GM12878 (cell line): ENCODE measurements around the gene PDZD2. TPM values are rescaled to one million over a fixed set of nuclear protein-coding genes. Genes with fewer than 3 reads are reported as not detected.
"Not testable (repeated sequence)": the region's sequence is repeated elsewhere in the genome, so short reads cannot be mapped to it uniquely, and the experiment has no call there.

Experiments
- ATAC-seq: fragments of 200-7000 bp; cut with Tn5 transposase; 3 replicates; pipeline ENCODE4 v1.9.1; 2020; ENCODE audit warnings: mild to moderate bottlenecking, moderate library complexity
- BruUV-seq: library from RNA; stranded (reverse); fragments of 400-500 nt; replicated peaks from 2 replicates; lab custom pipeline; 2021; lab: Mats Ljungman, UMichigan
- CTCF ChIA-PET: fragments of 300-600 bp; sonication (Branson Sonifier 250); formaldehyde crosslinking; extraction: SDS; loops from one replicate; lab custom pipeline; 2021; ENCODE audit warnings: inconsistent platforms; lab: Yijun Ruan, JAX
- POLR2A ChIA-PET: fragments of 350-600 bp; formaldehyde crosslinking; extraction: SDS; loops from one replicate; lab custom pipeline; 2021; ENCODE audit warnings: inconsistent platforms; lab: Charles Lee
- RAD21 ChIA-PET: fragments of 300-600 bp; sonication (Branson Sonifier 250); formaldehyde crosslinking; loops from one replicate; lab custom pipeline; 2023; ENCODE audit warnings: antibody characterized with exemption; ENCODE audit not compliant: unreplicated experiment; lab: Charles Lee
- SMC1A ChIA-PET: fragments of 300-600 bp; sonication (Branson Sonifier 250); formaldehyde crosslinking; loops from one replicate; lab custom pipeline; 2023; ENCODE audit not compliant: unreplicated experiment, uncharacterized antibody; lab: Charles Lee
- DNase-seq: peaks from one replicate; pipeline ENCODE4 v3.0.0-alpha.2; 2011; ENCODE audit warnings: low read depth, low spot score
- FAIRE-seq: peaks from 3 replicates; lab custom pipeline; 2011; peaks lifted over from hg19 to GRCh38; lab: Jason Lieb, UNC
- H2AFZ ChIP-seq: 2 replicates; pipeline ENCODE4 v1.6.0; 2011; ENCODE audit warnings: low read depth, low read length, control low read depth; ENCODE audit not compliant: control insufficient read depth
- H3K27ac ChIP-seq: 2 replicates; pipeline ENCODE4 v1.5.1; 2011; ENCODE audit warnings: control low read depth; ENCODE audit not compliant: control insufficient read depth, insufficient read depth
- H3K27me3 ChIP-seq, 2 experiments: replicated peaks in 1 of 2; 2 replicates each; pipeline versions ENCODE4 v1.6.0 to v1.6.1; 2011; ENCODE audit warnings: low read length in 1 of 2; ENCODE audit not compliant: control insufficient read depth in 2 of 2, insufficient read depth in 2 of 2
- H3K36me3 ChIP-seq, 2 experiments: 2 replicates each; pipeline ENCODE4 v1.5.1; 2011; ENCODE audit warnings: low read length in 1 of 2; ENCODE audit not compliant: control insufficient read depth in 2 of 2, insufficient read depth in 2 of 2
- H3K4me1 ChIP-seq: 2 replicates; pipeline ENCODE4 v1.6.1; 2011; ENCODE audit warnings: mild to moderate bottlenecking, low read length, moderate library complexity, mixed read lengths; ENCODE audit not compliant: control insufficient read depth, insufficient read depth
- H3K4me2 ChIP-seq: 2 replicates; pipeline ENCODE4 v1.6.0; 2011; ENCODE audit warnings: control low read depth; ENCODE audit not compliant: control insufficient read depth, insufficient read depth
- H3K4me3 ChIP-seq: fragments of 200-600 bp; sonication (generic); 2 replicates; pipeline ENCODE4 v1.5.1; 2016
- H3K79me2 ChIP-seq: 2 replicates; pipeline ENCODE4 v1.6.0; 2011; ENCODE audit warnings: low read length; ENCODE audit not compliant: control insufficient read depth, insufficient read depth
- H3K9ac ChIP-seq: 2 replicates; pipeline ENCODE4 v1.8.0; 2011; ENCODE audit warnings: low read length, control low read depth, mixed read lengths; ENCODE audit not compliant: control insufficient read depth, insufficient read depth
- H3K9me3 ChIP-seq: replicated peaks from 3 replicates; pipeline ENCODE4 v1.5.1; 2011; ENCODE audit warnings: mild to moderate bottlenecking, low read length; ENCODE audit not compliant: control insufficient read depth, insufficient read depth
- H4K20me1 ChIP-seq: 2 replicates; pipeline ENCODE4 v1.6.0; 2011; ENCODE audit not compliant: control insufficient read depth, insufficient read depth
- ETV6 ChIP-seq, 2 experiments: fragments of 450-650 bp in 1 of 2; IDR thresholded peaks in 1 of 2; conservative IDR thresholded peaks in 1 of 2; 2 replicates each; pipeline ENCODE4 v1.6.1; 2014; ENCODE audit warnings: antibody characterized with exemption in 1 of 2, borderline replicate concordance in 1 of 2, low read depth in 1 of 2, mild to moderate bottlenecking in 1 of 2, moderate library complexity in 1 of 2
- JUNB ChIP-seq: IDR thresholded peaks from 2 replicates; pipeline ENCODE4 v1.6.1; 2016; ENCODE audit warnings: antibody characterized with exemption, mild to moderate bottlenecking
- MTA2 ChIP-seq: fragments of 450-650 bp; IDR thresholded peaks from 2 replicates; pipeline ENCODE4 v1.6.1; 2016; ENCODE audit warnings: low read depth, mild to moderate bottlenecking, moderate library complexity
- NBN ChIP-seq: fragments of 450-650 bp; IDR thresholded peaks from 2 replicates; pipeline ENCODE4 v1.6.1; 2016
- POLR2AphosphoS2 ChIP-seq: IDR thresholded peaks from 2 replicates; pipeline ENCODE4 v1.6.1; 2011; ENCODE audit warnings: low read depth, mild to moderate bottlenecking, low read length, improper control_type of control experiment, moderate library complexity
- TCF12 ChIP-seq: IDR thresholded peaks from 2 replicates; pipeline ENCODE4 v1.6.1; 2011; ENCODE audit warnings: low read depth, mild to moderate bottlenecking, low read length
- WRNIP1 ChIP-seq: IDR thresholded peaks from 2 replicates; pipeline ENCODE4 v1.6.1; 2011; ENCODE audit warnings: low read depth, low read length, improper control_type of control experiment, borderline replicate concordance
- YBX1 ChIP-seq: fragments of 450-650 bp; IDR thresholded peaks from 2 replicates; pipeline ENCODE4 v1.6.1; 2016; ENCODE audit warnings: antibody characterized with exemption
- YY1 ChIP-seq: IDR thresholded peaks from 2 replicates; pipeline ENCODE4 v1.6.1; 2011; ENCODE audit warnings: low read depth, mild to moderate bottlenecking, low read length
- WGBS: methylation state at CpG from one replicate; pipeline ENCODE4 v1.1.6; 2016; ENCODE audit warnings: low lambda C conversion rate; ENCODE audit not compliant: insufficient replicate concordance, insufficient coverage; ENCODE audit errors: missing lambda C conversion rate; 5-methylcytosine and 5-hydroxymethylcytosine counted together
- in situ Hi-C: fragments of 300-500 bp; cut with MboI; formaldehyde crosslinking; loops from 9 replicates; pipeline ENCODE4 v1.14.3; 2018; ENCODE audit warnings: mixed read lengths
- intact Hi-C: fragments of 100-400 bp; cut with micrococcal nuclease; formaldehyde crosslinking; loops from one replicate; pipeline ENCODE4 v1.14.2; 2022; ENCODE audit not compliant: unreplicated experiment
- polyA plus RNA-seq, 11 experiments: library from polyadenylated mRNA; depleted of rRNA in 4 of 11; unstranded in 6 of 11; stranded (reverse) in 5 of 11; fragments of >200 nt; fragmentation: Nextera tagmentation in 4 of 11; fragmentation: Illumina TruSeq in 1 of 11; extraction: Ambion mirVana in 4 of 11; extraction: Trizol in 1 of 11; gene quantifications; 1 replicate in 1 of 11; 2 replicates in 10 of 11; pipeline versions ENCODE4 v1.2.1 to v1.2.3, GENCODE V29; 2011 to 2016; ENCODE audit warnings: inconsistent platforms in 2 of 11, missing spikeins in 2 of 11, low read depth in 1 of 11
- total RNA-seq, 4 experiments: library from RNA; depleted of rRNA in 3 of 4; stranded (reverse); fragments of >200 nt in 3 of 4; fragmentation: Illumina TruSeq in 1 of 4; extraction: Trizol in 1 of 4; gene quantifications; 2 replicates each; pipeline versions ENCODE4 v1.2.1 to v1.2.3, GENCODE V29; 2013 to 2021
- TF ChIP-seq, protein P1 (sequence below): fragments of 450-650 bp; IDR thresholded peaks from 2 replicates; pipeline ENCODE4 v1.6.1; 2016; ENCODE audit warnings: mild to moderate bottlenecking

The PDZD2 gene
- total and polyA plus RNA-seq, 10 of the 15 experiments (the other 5 are each of a cell fraction or from before 2014, with no cell fraction given), result 0.01 to 0.58 (median 0.29) TPM; not detected in 3

DNA sequence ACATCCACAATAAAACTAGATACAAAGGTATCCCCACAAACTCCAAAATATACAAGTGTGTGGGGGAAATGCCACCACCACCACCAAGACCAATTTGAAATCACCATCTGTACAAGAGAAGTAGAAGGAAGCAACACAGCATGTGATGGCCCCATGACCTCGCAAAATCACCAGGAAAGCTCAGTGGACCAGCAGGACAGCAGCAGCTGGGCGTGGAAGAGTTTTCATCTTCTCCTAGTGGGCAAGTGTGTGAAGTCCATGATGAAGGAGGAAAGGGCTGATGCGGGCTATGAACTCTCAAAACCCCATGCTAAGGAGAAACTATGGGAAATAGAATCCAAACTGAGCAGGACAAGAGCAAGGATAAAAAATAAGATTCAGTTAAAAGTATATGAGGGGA lies 477.1 kb downstream of the PDZD2 start (continued):
- TF ChIP-seq, protein P1, sequence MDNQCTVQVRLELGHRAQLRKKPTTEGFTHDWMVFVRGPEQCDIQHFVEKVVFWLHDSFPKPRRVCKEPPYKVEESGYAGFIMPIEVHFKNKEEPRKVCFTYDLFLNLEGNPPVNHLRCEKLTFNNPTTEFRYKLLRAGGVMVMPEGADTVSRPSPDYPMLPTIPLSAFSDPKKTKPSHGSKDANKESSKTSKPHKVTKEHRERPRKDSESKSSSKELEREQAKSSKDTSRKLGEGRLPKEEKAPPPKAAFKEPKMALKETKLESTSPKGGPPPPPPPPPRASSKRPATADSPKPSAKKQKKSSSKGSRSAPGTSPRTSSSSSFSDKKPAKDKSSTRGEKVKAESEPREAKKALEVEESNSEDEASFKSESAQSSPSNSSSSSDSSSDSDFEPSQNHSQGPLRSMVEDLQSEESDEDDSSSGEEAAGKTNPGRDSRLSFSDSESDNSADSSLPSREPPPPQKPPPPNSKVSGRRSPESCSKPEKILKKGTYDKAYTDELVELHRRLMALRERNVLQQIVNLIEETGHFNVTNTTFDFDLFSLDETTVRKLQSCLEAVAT, result no peak
- TF ChIP-seq MTA2 (no peak), WRNIP1 (no peak), POLR2AphosphoS2 (no peak)
- TF ChIP-seq, all 136 proteins: peak for 0

DNA sequence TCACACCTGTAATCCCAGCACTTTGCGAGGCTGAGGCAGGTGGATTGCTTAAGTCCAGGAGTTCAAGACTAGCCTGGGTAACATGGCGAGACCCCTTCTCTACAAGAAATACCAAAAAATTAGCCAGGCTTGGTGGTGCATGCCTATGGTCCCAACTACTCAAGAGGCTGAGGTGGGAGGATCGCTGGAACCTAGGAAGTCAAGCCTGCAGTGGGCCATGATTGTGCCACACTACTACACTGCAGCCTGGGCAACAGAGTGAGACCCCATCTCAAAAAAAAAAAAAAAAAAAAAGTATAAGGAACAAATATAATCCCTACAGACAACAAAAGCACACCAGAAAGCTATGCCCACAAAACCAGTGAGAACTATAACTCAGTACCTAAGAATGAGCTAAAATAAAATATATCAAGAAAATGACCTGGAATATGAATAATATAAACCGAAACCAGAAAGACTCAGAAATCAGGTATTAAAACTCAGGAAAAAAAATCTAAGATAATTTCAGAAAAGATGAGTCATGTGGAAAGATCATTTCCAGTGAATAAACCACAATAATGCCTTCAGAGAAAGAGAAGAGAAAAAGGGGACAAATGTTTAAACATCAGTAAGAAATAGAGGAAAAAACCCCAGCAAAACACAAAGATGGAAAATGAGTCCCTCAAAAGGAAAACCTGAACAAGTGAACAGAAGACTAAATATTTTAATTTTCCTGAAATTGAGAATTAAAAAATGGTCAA lies 477.8 kb downstream of the PDZD2 start:
- no peaks in the 10 kb centered on the region for H3K4me1 ChIP-seq
- H4K20me1 ChIP-seq, result 0 out of 2 replicates have a peak, but pooled peaks cover 2% of the 10 kb centered on the region
- no peak overlapping the region for H2AFZ ChIP-seq
- ATAC-seq (no peak), FAIRE-seq (no peak), DNase-seq (no peak)
- no peak overlapping the region for H3K9ac ChIP-seq
- H3K9me3 ChIP-seq, result no peaks in the 10 kb centered on the region
- H3K79me2 ChIP-seq, result no peaks in the 10 kb centered on the region
- no peaks in the 10 kb centered on the region for H3K27me3 ChIP-seq
- BruUV-seq, result no TSS peak
- ChIA-PET RAD21 (no interaction called here), POLR2A (interaction anchor here (0.6 kb wide), 1 partner anchor 27 kb away, joined by 3 read pairs; no protein-coding TSS in a partner anchor), SMC1A (interaction anchor here (0.7 kb wide), 1 partner anchor 64 kb away, joined by 4 read pairs; no protein-coding TSS in a partner anchor), CTCF (interaction anchor here (1.1 kb wide), 1 partner anchor 9 kb away, joined by 3 read pairs; no protein-coding TSS in a partner anchor)
- H3K4me2 ChIP-seq, result no peak overlapping the region
- no peak overlapping the region for H3K27ac ChIP-seq
- TF ChIP-seq YY1, result no peak
- TF ChIP-seq NBN, result no peak
- no peak for TF ChIP-seq JUNB
- no peak for TF ChIP-seq ETV6 (conservative IDR thresholded peaks at IDR 0.05 in 1 of 2, IDR thresholded peaks at IDR 0.05 in 1 of 2; ENCODE audit: borderline replicate concordance in 1 of 2, low read depth in 1 of 2)
- TF ChIP-seq TCF12, result no peak
- no peak for TF ChIP-seq YBX1
- peaks cover 5 to 21% of the 10 kb centered on the region in 2 experiments for H3K36me3 ChIP-seq
- intact Hi-C loops (no loop called here), in situ Hi-C loops (no loop called here)
- 99% methylated on average over 4 of the region's 4 CpGs for WGBS
- H3K4me3 ChIP-seq, result no peak overlapping the region

DNA sequence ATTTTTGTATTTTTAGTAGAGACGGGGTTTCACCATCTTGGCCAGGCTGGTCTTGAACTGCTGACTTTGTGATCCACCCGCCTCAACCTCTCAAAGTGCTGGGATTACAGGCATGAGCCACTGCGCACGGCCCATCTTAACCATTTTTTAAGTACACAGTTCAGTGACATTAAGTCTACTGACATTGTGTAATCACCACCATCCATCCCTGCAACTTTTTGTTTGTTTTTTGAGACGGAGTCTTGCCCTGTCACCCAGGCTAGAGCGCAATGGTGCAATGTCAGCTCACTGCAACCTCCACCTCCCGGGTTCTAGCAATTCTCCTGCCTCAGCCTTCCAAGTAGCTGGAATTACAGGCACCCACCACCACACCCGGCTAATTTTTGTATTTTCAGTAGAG lies 480.0 kb downstream of the PDZD2 start:
- H3K79me2 ChIP-seq, intact Hi-C loops, H2AFZ ChIP-seq, FAIRE-seq, H3K4me1 ChIP-seq, POLR2A ChIA-PET, DNase-seq, in situ Hi-C loops, H3K27me3 ChIP-seq, ATAC-seq, RAD21 ChIA-PET, H3K9me3 ChIP-seq, BruUV-seq, H3K4me2 ChIP-seq, SMC1A ChIA-PET, H3K9ac ChIP-seq, H4K20me1 ChIP-seq, H3K4me3 ChIP-seq, H3K27ac ChIP-seq: not testable (repeated sequence)
- H3K36me3 ChIP-seq, result peaks cover 0 to 18% of the 10 kb centered on the region in 2 experiments; a peak in 3 of 4 replicates
- CTCF ChIA-PET, result interaction anchor here (0.6 kb wide), 1 partner anchor 25 kb away, joined by 3 read pairs; no protein-coding TSS in a partner anchor
- WGBS, result 99% methylated on average over 8 of the region's 8 CpGs
